ENCODE data around the gene AOPEP. TPM values are rescaled to one million over a fixed set of nuclear protein-coding genes. Genes with fewer than 3 reads are reported as not detected.

Gene AOPEP
- total RNA-seq, 1 experiment from 2014 or later = 14.4 TPM

- H3K27me3 Mint-ChIP-seq (ENCODE audit: low read depth) = no peaks in the 10 kb centered on the region
- H3K4me1 Mint-ChIP-seq = peaks cover 13% of the 10 kb centered on the region
- ATAC-seq = no peak
- H3K27ac Mint-ChIP-seq = no peak overlapping the region
- no peaks in the 10 kb centered on the region for H3K9me3 Mint-ChIP-seq
- H3K4me3 Mint-ChIP-seq = no peak overlapping the region
- TF ChIP-seq ZNF281 (CRISPR knock-in tag; IDR thresholded peaks at IDR 0.05) (no peak), ZBTB21 (CRISPR knock-in tag; IDR thresholded peaks at IDR 0.05; ENCODE audit: borderline replicate concordance) (no peak), NR1H2 (CRISPR knock-in tag; IDR thresholded peaks at IDR 0.05) (no peak), STAT6 (CRISPR knock-in tag; conservative IDR thresholded peaks at IDR 0.05; ENCODE audit: low read depth) (no peak), FOXK1 (CRISPR knock-in tag; IDR thresholded peaks at IDR 0.05) (no peak), ZNF121 (CRISPR knock-in tag; IDR thresholded peaks at IDR 0.05) (no peak), EMX1 (CRISPR knock-in tag; IDR thresholded peaks at IDR 0.05) (no peak), ELF4 (CRISPR knock-in tag; IDR thresholded peaks at IDR 0.05; ENCODE audit: low read depth) (no peak), SP1 (CRISPR knock-in tag; conservative IDR thresholded peaks at IDR 0.05) (no peak), ZNF396 (CRISPR knock-in tag; IDR thresholded peaks at IDR 0.05; ENCODE audit: borderline replicate concordance) (no peak), NR3C1 (CRISPR knock-in tag; conservative IDR thresholded peaks at IDR 0.05; ENCODE audit: low read depth) (no peak), ZNF512 (CRISPR knock-in tag; IDR thresholded peaks at IDR 0.05; ENCODE audit: borderline replicate concordance) (no peak)
- POLR2A ChIA-PET = no interaction called here
- CTCF ChIA-PET = no interaction called here
- no peak for DNase-seq (ENCODE audit: low spot score)
- H3K36me3 Mint-ChIP-seq = no peaks in the 10 kb centered on the region
Observed at GRCh38 chr9:94993160-94993820, 266.8 kb downstream of the AOPEP start.

GRCh38 chr9:94993821-94994165 is 267.3 kb downstream of the AOPEP start:
- no peaks in the 10 kb centered on the region for H3K9me3 Mint-ChIP-seq
- POLR2A ChIA-PET = no interaction called here
- H3K4me3 Mint-ChIP-seq = no peak overlapping the region
- ATAC-seq (no peak), DNase-seq (ENCODE audit: low spot score) (no peak)
- no peaks in the 10 kb centered on the region for H3K36me3 Mint-ChIP-seq
- CTCF ChIA-PET = no interaction called here
- H3K4me1 Mint-ChIP-seq = peaks cover 13% of the 10 kb centered on the region
- TF ChIP-seq SMAD3 (CRISPR knock-in tag; IDR thresholded peaks at IDR 0.05; ENCODE audit: borderline replicate concordance) = no peak
- TF ChIP-seq JAZF1 (CRISPR knock-in tag; IDR thresholded peaks at IDR 0.05) = no peak
- no peak for TF ChIP-seq TCF7 (CRISPR knock-in tag; IDR thresholded peaks at IDR 0.05; ENCODE audit: low read depth)
- H3K27me3 Mint-ChIP-seq (ENCODE audit: low read depth) = no peaks in the 10 kb centered on the region
- no peak overlapping the region for H3K27ac Mint-ChIP-seq

GRCh38 chr9:94995048-94995693 is 268.7 kb downstream of the AOPEP start:
- H3K9me3 Mint-ChIP-seq = no peaks in the 10 kb centered on the region
- ATAC-seq = no peak
- POLR2A ChIA-PET = no interaction called here
- no peak for TF ChIP-seq JUN (CRISPR knock-in tag; IDR thresholded peaks at IDR 0.05)
- TF ChIP-seq ZNF425 (CRISPR knock-in tag; conservative IDR thresholded peaks at IDR 0.05) = no peak
- H3K27ac Mint-ChIP-seq = 0 out of 2 replicates have a peak overlapping the region, but pooled peaks have one; percentile 66
- DNase-seq (ENCODE audit: low spot score) = no peak
- H3K36me3 Mint-ChIP-seq = no peaks in the 10 kb centered on the region
- H3K4me1 Mint-ChIP-seq = peaks cover 13% of the 10 kb centered on the region
- CTCF ChIA-PET = no interaction called here
- no peak overlapping the region for H3K4me3 Mint-ChIP-seq
- H3K27me3 Mint-ChIP-seq (ENCODE audit: low read depth) = no peaks in the 10 kb centered on the region

All from WTC11 (cell line).